Thyroid gland (tissue), 4 donors: ENCODE results near the gene CELF4. TPM values are rescaled to one million over a fixed set of nuclear protein-coding genes. Genes with fewer than 3 reads are reported as not detected.

Experiments
- DNase-seq, 2 donors: peaks; one replicate each; pipeline ENCODE4 v3.0.0-alpha.2; 2019
- H3K27ac ChIP-seq, 3 donors: fragments of 200-600 bp; sonication (generic); 1 replicate in 2 of 3; 2 replicates in 1 of 3; pipeline ENCODE4 v1.5.1; 2016 to 2019; ENCODE audit warnings: mild to moderate bottlenecking in 1 of 3, moderate library complexity in 1 of 3
- H3K27me3 ChIP-seq: fragments of 200-600 bp; sonication (generic); one replicate; pipeline ENCODE4 v1.5.1; 2019
- H3K36me3 ChIP-seq, 2 donors: fragments of 200-600 bp; sonication (generic); one replicate each; pipeline ENCODE4 v1.5.1; 2016 to 2019
- H3K4me1 ChIP-seq, 2 donors: fragments of 200-600 bp; sonication (generic); one replicate each; pipeline ENCODE4 v1.5.1; 2017 to 2019
- H3K4me3 ChIP-seq, 3 donors: fragments of 200-600 bp; sonication (generic); replicated peaks in 1 of 3; 1 replicate in 2 of 3; 2 replicates in 1 of 3; pipeline ENCODE4 v1.5.1; 2016; ENCODE audit warnings: mild to moderate bottlenecking in 1 of 3
- H3K9me3 ChIP-seq: fragments of 200-600 bp; sonication (generic); one replicate; pipeline ENCODE4 v1.5.1; 2017
- POLR2A ChIP-seq, 2 donors: fragments of 450-650 bp; IDR thresholded peaks; one replicate each; pipeline ENCODE4 v1.6.1; 2017; ENCODE audit warnings: antibody characterized with exemption in 2 of 2, mild to moderate bottlenecking in 2 of 2, moderate library complexity in 1 of 2
- WGBS, 2 donors: methylation state at CpG; one replicate each; pipeline ENCODE4 v1.1.5; 2017; 5-methylcytosine and 5-hydroxymethylcytosine counted together
- intact Hi-C: fragments of 100-400 bp; cut with DNase I; formaldehyde crosslinking; loops from one replicate; pipeline ENCODE4 v1.15.1; 2023
- total RNA-seq, 4 donors: library from RNA; depleted of rRNA; stranded (reverse); fragments of >200 nt; gene quantifications; one replicate each; pipeline ENCODE4 v1.2.3, GENCODE V29; 2016
- TF ChIP-seq, protein P1 (sequence below), 6 experiments: fragments of 200-600 bp in 3 of 6; fragments of 450-650 bp in 3 of 6; sonication (generic) in 3 of 6; IDR thresholded peaks; one replicate each; pipeline ENCODE4 v1.5.1; 2016 to 2019; ENCODE audit warnings: antibody characterized with exemption in 6 of 6, mild to moderate bottlenecking in 2 of 6, inconsistent platforms in 1 of 6, moderate library complexity in 1 of 6

CELF4 gene
- total RNA-seq, 4 donors from 2014 or later, result 4.3 TPM; not detected in 3

DNA sequence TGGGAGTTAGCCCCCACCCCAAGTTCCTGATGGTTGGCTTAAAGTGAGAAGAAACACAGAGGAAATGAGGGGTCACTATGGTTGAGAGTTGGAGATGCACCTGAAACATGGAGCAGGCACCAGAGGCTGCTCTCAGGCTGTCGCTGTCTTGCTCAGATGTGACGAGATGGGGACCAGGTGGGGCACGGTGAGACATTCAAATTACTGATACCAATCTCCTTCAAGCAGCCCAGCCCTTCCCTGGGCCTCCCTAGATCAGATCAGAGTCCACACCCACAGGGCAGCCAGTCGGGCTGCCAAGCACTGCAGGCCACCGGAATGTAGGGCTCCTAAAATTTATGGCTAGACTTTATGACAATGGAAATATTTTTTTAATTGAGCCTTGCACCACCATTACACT lies 176.6 kb downstream of the CELF4 start:
- peaks cover 0 to 2% of the 10 kb centered on the region in 2 donors for H3K4me1 ChIP-seq
- H3K4me3 ChIP-seq, result no peak overlapping the region
- intact Hi-C loops, result no loop called here
- no peaks in the 10 kb centered on the region for H3K36me3 ChIP-seq
- TF ChIP-seq, protein P1, sequence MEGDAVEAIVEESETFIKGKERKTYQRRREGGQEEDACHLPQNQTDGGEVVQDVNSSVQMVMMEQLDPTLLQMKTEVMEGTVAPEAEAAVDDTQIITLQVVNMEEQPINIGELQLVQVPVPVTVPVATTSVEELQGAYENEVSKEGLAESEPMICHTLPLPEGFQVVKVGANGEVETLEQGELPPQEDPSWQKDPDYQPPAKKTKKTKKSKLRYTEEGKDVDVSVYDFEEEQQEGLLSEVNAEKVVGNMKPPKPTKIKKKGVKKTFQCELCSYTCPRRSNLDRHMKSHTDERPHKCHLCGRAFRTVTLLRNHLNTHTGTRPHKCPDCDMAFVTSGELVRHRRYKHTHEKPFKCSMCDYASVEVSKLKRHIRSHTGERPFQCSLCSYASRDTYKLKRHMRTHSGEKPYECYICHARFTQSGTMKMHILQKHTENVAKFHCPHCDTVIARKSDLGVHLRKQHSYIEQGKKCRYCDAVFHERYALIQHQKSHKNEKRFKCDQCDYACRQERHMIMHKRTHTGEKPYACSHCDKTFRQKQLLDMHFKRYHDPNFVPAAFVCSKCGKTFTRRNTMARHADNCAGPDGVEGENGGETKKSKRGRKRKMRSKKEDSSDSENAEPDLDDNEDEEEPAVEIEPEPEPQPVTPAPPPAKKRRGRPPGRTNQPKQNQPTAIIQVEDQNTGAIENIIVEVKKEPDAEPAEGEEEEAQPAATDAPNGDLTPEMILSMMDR (IDR thresholded peaks at IDR 0.05), result no peak
- TF ChIP-seq POLR2A (IDR thresholded peaks at IDR 0.05), result no peak
- H3K9me3 ChIP-seq, result no peaks in the 10 kb centered on the region
- no peak for DNase-seq
- 70 to 76% methylated on average over 5 of the region's 5 CpGs for WGBS, 2 donors
- H3K27me3 ChIP-seq, result no peaks in the 10 kb centered on the region
- H3K27ac ChIP-seq, result no peak overlapping the region

DNA sequence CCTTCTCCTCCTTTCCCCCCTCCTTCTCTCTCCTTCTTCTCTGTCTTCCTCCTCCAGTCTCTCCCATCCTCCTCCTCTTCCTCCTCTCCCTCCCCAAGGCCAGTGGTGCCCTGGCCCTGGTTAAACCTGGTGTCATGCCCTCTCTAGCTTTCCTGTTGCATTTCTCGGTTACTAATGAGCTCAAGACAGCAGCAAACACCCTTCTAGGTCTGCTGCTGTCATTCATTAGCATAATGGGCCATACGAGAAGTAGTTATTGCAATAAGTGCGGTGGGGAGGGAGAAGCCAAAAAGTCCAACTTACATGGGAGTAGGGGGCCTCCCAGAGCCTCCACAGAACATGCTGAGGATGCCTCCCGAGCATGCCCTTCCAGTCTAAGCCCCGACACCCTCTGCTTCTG lies 177.2 kb downstream of the CELF4 start:
- no peak for DNase-seq
- H3K27ac ChIP-seq, result no peak overlapping the region
- TF ChIP-seq, protein P1 (IDR thresholded peaks at IDR 0.05), result no peak
- TF ChIP-seq POLR2A (IDR thresholded peaks at IDR 0.05), result no peak
- intact Hi-C loops, result no loop called here
- no peaks in the 10 kb centered on the region for H3K4me1 ChIP-seq
- no peak overlapping the region for H3K4me3 ChIP-seq
- no peaks in the 10 kb centered on the region for H3K36me3 ChIP-seq
- 66 to 72% methylated on average over 5 of the region's 5 CpGs for WGBS, 2 donors
- H3K27me3 ChIP-seq, result no peaks in the 10 kb centered on the region
- no peaks in the 10 kb centered on the region for H3K9me3 ChIP-seq

- no peaks in the 10 kb centered on the region for H3K9me3 ChIP-seq
- no peaks in the 10 kb centered on the region for H3K4me1 ChIP-seq
- H3K4me3 ChIP-seq, result no peak overlapping the region
- H3K27ac ChIP-seq, result no peak overlapping the region
- TF ChIP-seq, protein P1 (IDR thresholded peaks at IDR 0.05), result peak; percentile 44 to 80 (median 66)
- no peak for TF ChIP-seq POLR2A (IDR thresholded peaks at IDR 0.05)
- WGBS, 2 donors, result 82 to 85% methylated on average over 9 of the region's 9 CpGs
- no peak for DNase-seq
- intact Hi-C loops, result loop anchor here (2.0 kb wide), 1 partner anchor 149 kb away; no protein-coding TSS in a partner anchor
- no peaks in the 10 kb centered on the region for H3K27me3 ChIP-seq
- H3K36me3 ChIP-seq, result no peaks in the 10 kb centered on the region
Measured at GRCh38 chr18:37385846-37386778, 179.5 kb downstream of the CELF4 start.

- no peaks in the 10 kb centered on the region for H3K4me1 ChIP-seq
- H3K27me3 ChIP-seq, result no peaks in the 10 kb centered on the region
- H3K4me3 ChIP-seq, result no peak overlapping the region
- intact Hi-C loops, result no loop called here
- no peaks in the 10 kb centered on the region for H3K9me3 ChIP-seq
- TF ChIP-seq, protein P1 (IDR thresholded peaks at IDR 0.05), result no peak
- no peak for TF ChIP-seq POLR2A (IDR thresholded peaks at IDR 0.05)
- H3K36me3 ChIP-seq, result no peaks in the 10 kb centered on the region
- DNase-seq, result no peak
- H3K27ac ChIP-seq, result no peak overlapping the region
- 56 to 57% methylated on average over 17 of the region's 17 CpGs for WGBS, 2 donors
Measured at GRCh38 chr18:37383846-37384595, 181.6 kb downstream of the CELF4 start.
